Measurements from ENCODE around the gene ATAD3A. TPM values are rescaled to one million over a fixed set of nuclear protein-coding genes. Genes with fewer than 3 reads are reported as not detected.
"Not testable (repeated sequence)": the region's sequence is repeated elsewhere in the genome, so short reads cannot be mapped to it uniquely, and the experiment has no call there.

The ATAD3A gene
- total RNA-seq, 2 experiments from 2014 or later = 26.2 to 26.5 TPM

DNA sequence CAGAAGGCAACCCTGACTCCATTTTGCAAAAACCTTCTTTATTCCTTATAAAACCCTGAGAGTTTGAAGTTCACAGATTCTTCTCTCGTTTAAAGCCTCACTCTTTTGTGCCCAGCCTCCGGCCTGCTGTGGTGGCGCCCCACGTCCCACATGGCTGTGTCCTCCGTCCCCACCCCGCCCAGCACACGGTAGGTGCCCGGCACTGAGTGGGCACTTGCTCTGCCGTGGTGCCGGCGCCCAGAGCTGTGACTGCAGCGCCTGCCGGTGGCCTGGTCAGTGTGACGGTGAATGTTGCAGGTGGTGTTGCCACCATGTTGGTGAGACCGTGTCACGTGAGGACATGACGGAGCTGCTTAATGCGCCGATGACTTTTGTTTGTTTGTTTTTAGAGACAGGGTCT is 9.4 kb downstream of the ATAD3A start:
- Mint-ChIP-seq H3K27me3 (no peaks in the 10 kb centered on the region), H3K9me3 (no peaks in the 10 kb centered on the region), H3K36me3 (ENCODE audit: low read depth) (peaks cover 13% of the 10 kb centered on the region), H3K27ac (no peak overlapping the region), H3K4me3 (no peak overlapping the region), H3K4me1 (no peaks in the 10 kb centered on the region)
- CTCF ChIA-PET = no interaction called here
- POLR2A ChIA-PET = no interaction called here
- no peak for DNase-seq

DNA sequence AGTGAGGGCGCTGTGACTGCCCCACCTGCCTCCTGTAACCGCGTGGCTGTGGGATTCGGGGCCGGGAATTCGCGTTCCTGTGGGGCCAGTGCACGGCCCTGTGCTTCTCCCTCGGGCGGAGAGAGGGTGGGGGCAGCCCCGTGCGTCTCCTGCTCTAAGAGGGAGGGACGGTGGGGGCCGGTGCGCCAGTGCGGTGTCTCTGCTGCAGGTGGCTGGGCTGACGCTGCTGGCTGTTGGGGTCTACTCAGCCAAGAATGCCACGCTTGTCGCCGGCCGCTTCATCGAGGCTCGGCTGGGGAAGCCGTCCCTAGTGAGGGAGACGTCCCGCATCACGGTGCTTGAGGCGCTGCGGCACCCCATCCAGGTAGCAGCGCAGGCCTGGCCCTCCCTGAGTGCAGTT is 10.6 kb downstream of the ATAD3A start:
- H3K4me3 Mint-ChIP-seq, H3K27me3 Mint-ChIP-seq, POLR2A ChIA-PET, DNase-seq, CTCF ChIA-PET, H3K27ac Mint-ChIP-seq, H3K4me1 Mint-ChIP-seq, H3K9me3 Mint-ChIP-seq: not testable (repeated sequence)
- H3K36me3 Mint-ChIP-seq (ENCODE audit: low read depth) = peaks cover 17% of the 10 kb centered on the region

DNA sequence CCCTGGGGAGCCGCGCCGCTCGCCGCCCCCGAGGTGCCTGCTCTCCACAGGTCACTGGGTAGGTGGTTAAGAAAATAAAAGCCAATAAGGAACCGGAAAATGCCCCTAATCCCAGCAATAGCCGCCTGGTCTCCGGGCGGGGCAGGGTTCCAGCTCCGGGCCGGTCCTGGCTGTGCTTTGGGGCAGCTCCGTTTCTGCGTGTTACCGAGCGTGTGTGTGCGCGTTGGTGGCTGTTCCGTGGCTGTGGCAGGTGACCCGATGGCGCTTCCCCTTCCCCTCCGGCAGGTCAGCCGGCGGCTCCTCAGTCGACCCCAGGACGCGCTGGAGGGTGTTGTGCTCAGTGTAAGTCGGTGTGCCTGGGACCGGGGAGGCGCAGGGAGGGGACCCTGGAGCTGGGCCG is 11.3 kb downstream of the ATAD3A start:
- POLR2A ChIA-PET, CTCF ChIA-PET, H3K4me3 Mint-ChIP-seq, H3K27me3 Mint-ChIP-seq, H3K9me3 Mint-ChIP-seq, H3K4me1 Mint-ChIP-seq, H3K27ac Mint-ChIP-seq, DNase-seq: not testable (repeated sequence)
- peaks cover 12% of the 10 kb centered on the region for H3K36me3 Mint-ChIP-seq (ENCODE audit: low read depth)

DNA sequence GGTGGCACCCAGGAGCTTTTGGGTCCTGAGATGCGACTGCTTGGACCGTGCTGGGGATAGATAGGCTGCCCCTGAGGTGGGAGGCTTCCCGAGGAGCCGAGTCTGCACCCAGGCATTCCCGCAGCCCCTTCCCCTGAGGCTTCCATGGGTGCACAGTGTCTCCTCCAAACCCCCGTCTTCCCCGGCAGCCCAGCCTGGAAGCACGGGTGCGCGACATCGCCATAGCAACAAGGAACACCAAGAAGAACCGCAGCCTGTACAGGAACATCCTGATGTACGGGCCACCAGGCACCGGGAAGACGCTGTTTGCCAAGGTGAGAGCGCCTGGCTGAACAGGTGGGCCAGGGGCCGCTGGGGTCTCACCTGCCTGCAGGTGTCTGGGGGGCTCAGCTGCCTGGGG is 11.7 kb downstream of the ATAD3A start:
- H3K27ac Mint-ChIP-seq; H3K36me3 Mint-ChIP-seq (ENCODE audit: low read depth); POLR2A ChIA-PET: not testable (repeated sequence)

DNA sequence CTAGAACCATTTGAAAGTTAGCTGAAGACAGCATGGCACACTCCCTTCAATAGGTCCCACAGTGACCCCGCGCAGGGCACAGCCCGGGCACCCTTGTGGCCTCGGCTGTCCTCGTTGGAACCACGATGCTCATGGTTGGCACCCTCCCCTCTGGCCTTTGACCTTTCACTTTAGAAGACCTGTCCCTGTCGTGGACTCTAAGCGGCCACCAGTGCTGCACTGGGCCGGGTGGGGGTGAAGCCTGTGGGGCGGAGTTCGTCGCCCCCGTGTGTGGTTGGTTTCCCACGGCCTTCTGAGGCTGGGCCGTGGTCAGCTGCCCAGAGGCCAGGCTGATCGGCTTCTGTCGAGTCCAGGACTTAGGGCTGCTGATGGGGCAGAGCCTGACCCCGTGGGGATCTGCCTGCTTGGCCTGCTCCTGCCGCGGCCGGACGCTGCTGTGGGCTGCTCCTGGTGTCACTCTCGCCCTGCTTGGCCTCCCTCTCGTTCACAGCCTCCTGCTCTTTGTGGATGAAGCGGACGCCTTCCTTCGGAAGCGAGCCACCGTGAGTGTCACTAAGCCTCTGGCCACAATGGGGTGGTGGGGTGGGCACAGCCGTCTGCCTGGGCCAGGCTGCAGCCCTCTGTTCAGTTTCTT is 12.9 kb downstream of the ATAD3A start:
- H3K9me3 Mint-ChIP-seq, CTCF ChIA-PET, H3K27ac Mint-ChIP-seq, H3K27me3 Mint-ChIP-seq, H3K4me1 Mint-ChIP-seq, DNase-seq, H3K4me3 Mint-ChIP-seq, POLR2A ChIA-PET: not testable (repeated sequence)
- H3K36me3 Mint-ChIP-seq (ENCODE audit: low read depth) = peaks cover 15% of the 10 kb centered on the region

More for the DNA sequence above, 11.7 kb downstream of the ATAD3A start:
- DNase-seq, CTCF ChIA-PET, H3K27me3 Mint-ChIP-seq, H3K4me1 Mint-ChIP-seq, H3K9me3 Mint-ChIP-seq, H3K4me3 Mint-ChIP-seq: not testable (repeated sequence)

DNA sequence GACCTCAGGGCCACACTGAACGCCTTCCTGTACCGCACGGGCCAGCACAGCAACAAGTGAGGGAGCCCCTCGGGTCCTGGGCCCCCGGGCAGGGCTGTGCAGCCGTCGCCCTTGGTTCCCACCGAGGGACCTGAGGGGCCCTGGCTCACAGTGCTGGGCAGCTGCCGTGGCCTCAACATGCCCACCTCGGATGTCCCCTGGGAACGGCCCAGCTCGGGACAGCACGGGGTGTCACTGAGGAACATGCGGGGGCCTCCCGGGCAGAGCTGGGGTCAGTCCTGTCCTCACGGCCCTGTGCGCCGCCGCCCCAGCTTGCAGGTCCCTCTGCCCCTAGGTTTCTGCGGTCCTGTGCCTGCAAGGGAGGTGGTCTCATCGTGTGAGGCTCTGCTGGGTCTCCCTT is 14.5 kb downstream of the ATAD3A start:
- H3K9me3 Mint-ChIP-seq, H3K4me3 Mint-ChIP-seq, H3K27me3 Mint-ChIP-seq, DNase-seq, CTCF ChIA-PET, H3K4me1 Mint-ChIP-seq, H3K27ac Mint-ChIP-seq, POLR2A ChIA-PET: not testable (repeated sequence)
- H3K36me3 Mint-ChIP-seq (ENCODE audit: low read depth) = peaks cover 24% of the 10 kb centered on the region

DNA sequence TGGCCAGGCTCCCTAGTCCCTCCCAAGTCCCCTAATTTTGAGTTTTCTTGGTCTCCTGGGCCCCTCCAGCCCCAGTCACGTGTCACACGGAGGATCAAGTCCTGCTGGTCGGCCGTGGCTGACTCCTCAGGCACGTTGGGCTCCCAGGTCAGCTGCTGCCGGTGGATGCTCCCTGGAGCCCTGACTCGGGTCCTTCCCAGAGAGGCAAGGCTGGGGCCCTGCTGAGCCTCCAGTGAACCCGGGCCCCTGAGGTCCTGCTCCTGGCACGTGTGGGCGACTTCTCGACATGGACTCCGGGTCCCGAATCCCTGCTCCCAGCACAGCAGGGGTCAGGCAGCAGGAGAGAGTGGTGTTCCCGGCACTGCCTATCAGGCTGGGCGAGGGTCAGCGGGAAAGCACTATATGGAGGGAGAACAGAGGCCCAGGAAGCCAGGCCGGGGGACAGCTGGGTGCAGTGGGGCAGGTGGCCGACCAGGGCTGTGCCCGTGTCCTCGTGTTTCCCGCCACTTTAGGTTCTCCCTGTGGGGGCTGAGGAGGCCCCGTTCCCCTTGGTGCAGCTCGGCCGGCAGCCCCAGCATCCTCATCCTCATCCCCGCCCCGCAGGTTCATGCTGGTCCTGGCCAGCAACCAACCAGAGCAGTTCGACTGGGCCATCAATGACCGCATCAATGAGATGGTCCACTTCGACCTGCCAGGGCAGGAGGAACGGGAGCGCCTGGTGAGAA is 15.3 kb downstream of the ATAD3A start:
- no peaks in the 10 kb centered on the region for H3K27me3 Mint-ChIP-seq
- H3K36me3 Mint-ChIP-seq (ENCODE audit: low read depth) = peaks cover 29% of the 10 kb centered on the region

DNA sequence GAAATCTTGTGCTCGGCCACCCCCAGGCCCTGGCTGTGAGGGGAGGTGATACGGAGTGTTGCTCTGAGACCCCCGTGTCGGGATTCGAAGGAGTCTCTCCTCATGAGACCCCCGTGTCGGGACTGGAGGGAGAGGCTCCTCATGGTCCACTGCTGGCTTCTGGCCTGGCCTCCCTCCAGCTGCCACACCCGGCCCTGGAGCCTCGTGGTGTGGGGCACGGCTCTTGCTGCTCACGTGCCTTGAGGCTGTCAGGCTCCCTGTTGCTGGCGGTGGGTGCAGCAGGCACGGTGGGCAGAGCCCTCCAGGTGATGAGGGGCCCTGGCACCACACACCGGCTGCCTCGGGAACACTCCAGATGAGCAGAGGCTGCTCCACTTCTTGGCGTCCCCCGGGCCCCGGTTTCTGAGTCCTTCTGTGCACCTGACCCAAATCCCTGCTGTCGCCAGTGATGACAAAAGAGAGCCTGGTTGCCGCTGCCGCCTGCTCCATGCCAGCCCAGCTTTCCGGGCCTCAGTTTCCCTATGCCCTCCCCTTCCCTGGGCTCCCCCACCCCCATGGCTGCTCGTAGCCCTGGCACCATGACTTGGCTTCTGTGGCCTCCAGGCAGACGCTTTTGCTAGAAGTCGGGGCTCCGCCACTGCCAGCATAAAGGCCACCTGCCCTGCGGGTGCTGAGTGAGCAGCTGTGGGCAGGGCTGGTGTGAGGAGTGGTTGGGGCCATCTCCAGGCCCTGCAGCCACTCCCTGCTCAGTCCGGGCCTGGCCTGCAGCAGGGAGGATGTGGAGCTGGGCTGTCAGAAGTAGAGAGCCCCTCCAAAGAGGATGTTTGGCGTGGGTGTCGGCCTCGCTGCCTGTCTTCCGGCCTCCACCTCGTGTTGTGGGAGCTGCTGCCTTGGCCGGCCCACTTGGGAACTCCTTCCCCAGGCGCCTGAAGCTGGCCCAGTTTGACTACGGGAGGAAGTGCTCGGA is 16.6 kb downstream of the ATAD3A start:
- Mint-ChIP-seq H3K4me1 (no peaks in the 10 kb centered on the region), H3K27me3 (no peaks in the 10 kb centered on the region), H3K9me3 (peaks cover 7% of the 10 kb centered on the region), H3K36me3 (ENCODE audit: low read depth) (peaks cover 31% of the 10 kb centered on the region), H3K27ac (no peak overlapping the region), H3K4me3 (no peak overlapping the region)
- ChIA-PET POLR2A (interaction anchor here (1.1 kb wide), 1 partner anchor 10 kb away, joined by 3 read pairs; no protein-coding TSS in a partner anchor), CTCF (no interaction called here)
- DNase-seq = no peak

More for the DNA sequence above, 15.3 kb downstream of the ATAD3A start:
- ChIA-PET CTCF (no interaction called here), POLR2A (no interaction called here)
- DNase-seq = no peak
- Mint-ChIP-seq H3K4me3 (no peak overlapping the region), H3K4me1 (no peaks in the 10 kb centered on the region), H3K9me3 (peaks cover 7% of the 10 kb centered on the region), H3K27ac (no peak overlapping the region)

DNA sequence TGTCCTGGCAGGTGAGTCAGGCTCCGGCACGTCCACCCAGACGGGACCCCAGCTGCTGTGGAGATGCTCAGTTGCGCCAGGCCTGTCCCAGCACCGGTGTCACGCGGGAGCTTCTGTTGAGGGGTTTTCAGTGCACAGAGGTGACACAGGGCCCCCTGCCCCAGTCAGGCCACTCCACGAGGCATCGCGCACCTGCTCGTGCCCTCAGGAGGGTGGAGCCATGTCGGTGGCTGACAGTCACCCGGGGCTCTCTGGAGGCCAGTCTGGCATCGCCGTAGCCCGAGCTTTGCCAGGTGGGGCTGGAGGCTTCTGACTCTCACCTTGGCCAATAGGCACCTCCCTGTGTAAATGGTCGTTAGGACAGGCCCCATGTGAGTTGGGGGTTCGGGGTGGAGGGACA is 17.4 kb downstream of the ATAD3A start:
- Mint-ChIP-seq H3K27me3 (no peaks in the 10 kb centered on the region), H3K36me3 (ENCODE audit: low read depth) (peaks cover 31% of the 10 kb centered on the region), H3K27ac (no peak overlapping the region), H3K9me3 (peaks cover 7% of the 10 kb centered on the region), H3K4me3 (no peak overlapping the region), H3K4me1 (no peaks in the 10 kb centered on the region)
- ChIA-PET POLR2A (interaction anchor here (1.1 kb wide), 1 partner anchor 9 kb away, joined by 3 read pairs; no protein-coding TSS in a partner anchor), CTCF (no interaction called here)
- DNase-seq = no peak

DNA sequence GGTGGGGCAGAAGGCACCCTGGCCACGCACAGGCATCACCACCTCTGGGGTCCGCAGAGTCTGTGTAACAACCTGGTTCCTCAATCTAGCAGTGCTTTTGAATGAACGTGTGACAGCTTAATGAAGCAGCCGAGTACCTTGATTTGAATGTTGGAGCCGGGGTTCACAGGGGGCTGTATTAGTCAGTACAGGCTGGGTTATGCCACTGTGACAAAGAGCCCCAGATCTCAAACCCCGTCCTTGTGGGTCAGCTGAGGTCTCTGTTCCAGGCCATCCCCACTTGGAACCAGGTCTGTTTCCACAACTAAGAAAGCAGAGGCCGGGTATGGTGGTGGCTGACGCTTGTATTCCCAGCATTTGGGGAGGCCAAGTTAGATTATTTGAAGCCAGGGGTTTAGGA is 18.0 kb downstream of the ATAD3A start:
- Mint-ChIP-seq H3K4me1 (no peaks in the 10 kb centered on the region), H3K36me3 (ENCODE audit: low read depth) (peaks cover 31% of the 10 kb centered on the region), H3K4me3 (no peak overlapping the region), H3K9me3 (peaks cover 7% of the 10 kb centered on the region), H3K27ac (no peak overlapping the region), H3K27me3 (no peaks in the 10 kb centered on the region)
- ChIA-PET CTCF (no interaction called here), POLR2A (interaction anchor here (1.1 kb wide), 1 partner anchor 9 kb away, joined by 3 read pairs; no protein-coding TSS in a partner anchor)
- no peak for DNase-seq

DNA sequence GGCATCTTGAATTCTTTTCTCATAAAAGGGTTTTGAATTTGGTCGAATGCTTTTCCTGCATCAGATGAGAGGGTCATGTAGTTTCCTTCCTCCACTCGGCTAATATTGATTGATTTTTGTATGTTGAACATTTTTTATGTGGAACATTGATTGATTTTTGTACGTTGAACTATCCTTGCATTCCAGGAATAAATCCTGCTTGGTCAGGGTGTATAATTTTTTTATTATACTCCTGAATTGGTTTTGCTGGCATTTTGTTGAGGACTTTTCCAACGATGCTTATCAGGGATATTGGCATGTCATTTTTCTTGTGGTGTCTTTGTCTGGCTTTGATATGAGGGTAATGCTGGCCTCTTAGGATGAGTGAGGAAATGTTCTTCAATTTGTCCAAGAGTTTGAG is 20.0 kb downstream of the ATAD3A start:
- POLR2A ChIA-PET = no interaction called here
- no peaks in the 10 kb centered on the region for H3K4me1 Mint-ChIP-seq
- CTCF ChIA-PET = no interaction called here
- DNase-seq = no peak
- H3K36me3 Mint-ChIP-seq (ENCODE audit: low read depth) = peaks cover 31% of the 10 kb centered on the region
- H3K27me3 Mint-ChIP-seq = no peaks in the 10 kb centered on the region
- H3K4me3 Mint-ChIP-seq = no peak overlapping the region
- no peak overlapping the region for H3K27ac Mint-ChIP-seq
- H3K9me3 Mint-ChIP-seq = peaks cover 7% of the 10 kb centered on the region

DNA sequence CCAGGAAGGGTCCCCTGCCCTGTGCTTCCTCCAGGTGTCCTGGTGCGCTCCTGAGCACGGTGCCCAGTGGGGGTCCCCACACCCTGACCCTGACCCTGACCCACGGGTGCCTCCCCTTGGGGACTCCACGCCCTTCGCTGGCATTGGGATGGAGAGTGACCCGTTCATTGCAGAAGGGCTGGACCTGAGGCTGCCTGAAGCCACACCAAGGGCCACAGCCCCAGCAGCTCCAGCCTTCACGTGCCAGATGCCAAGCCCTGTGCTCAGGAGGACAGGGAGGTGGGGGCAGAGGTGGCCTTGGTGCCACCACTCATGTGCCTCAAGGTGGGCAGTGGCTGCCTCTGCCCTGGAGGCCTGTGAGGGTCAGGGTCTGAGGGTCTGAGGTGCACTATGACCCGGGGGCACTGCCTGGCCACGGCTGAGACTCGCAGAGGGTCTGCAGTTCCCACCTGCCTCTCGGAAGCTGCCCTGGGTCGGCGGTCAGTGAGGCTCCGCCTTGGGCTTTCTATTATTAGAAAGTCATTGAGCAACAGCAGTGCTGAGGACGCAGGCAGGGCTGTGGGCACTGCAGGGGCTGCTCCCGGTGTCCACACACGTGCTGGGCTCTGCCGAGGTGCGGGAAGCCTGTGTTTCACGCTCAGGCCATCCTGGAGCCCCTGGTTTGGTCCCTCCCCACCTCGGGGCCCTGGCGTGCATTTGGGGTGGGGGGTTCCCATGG is 21.4 kb downstream of the ATAD3A start:
- H3K27ac Mint-ChIP-seq, POLR2A ChIA-PET, H3K27me3 Mint-ChIP-seq, H3K4me3 Mint-ChIP-seq, DNase-seq, H3K4me1 Mint-ChIP-seq, CTCF ChIA-PET, H3K9me3 Mint-ChIP-seq: not testable (repeated sequence)
- H3K36me3 Mint-ChIP-seq (ENCODE audit: low read depth) = peaks cover 27% of the 10 kb centered on the region

DNA sequence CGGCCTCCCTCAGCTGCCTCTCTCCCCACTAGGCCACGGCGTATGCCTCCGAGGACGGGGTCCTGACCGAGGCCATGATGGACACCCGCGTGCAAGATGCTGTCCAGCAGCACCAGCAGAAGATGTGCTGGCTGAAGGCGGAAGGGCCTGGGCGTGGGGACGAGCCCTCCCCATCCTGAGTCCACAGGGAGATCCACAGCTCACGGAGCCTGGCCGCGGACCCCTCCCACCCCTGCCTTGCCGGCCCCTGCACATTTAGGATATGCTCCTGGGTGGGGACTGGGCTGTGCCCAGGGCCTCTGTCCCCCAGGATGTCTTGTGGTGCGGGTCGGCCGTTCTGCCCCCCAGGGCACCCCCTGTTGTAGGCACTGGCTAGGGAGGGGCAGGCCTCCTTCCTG is 21.9 kb downstream of the ATAD3A start:
- DNase-seq, POLR2A ChIA-PET, H3K27ac Mint-ChIP-seq, H3K9me3 Mint-ChIP-seq, H3K4me1 Mint-ChIP-seq, CTCF ChIA-PET, H3K27me3 Mint-ChIP-seq, H3K4me3 Mint-ChIP-seq: not testable (repeated sequence)
- peaks cover 23% of the 10 kb centered on the region for H3K36me3 Mint-ChIP-seq (ENCODE audit: low read depth)
